GM06990 (cell line): ENCODE results near the gene FGR.

ENCODE experiments used
- DNase-seq: peaks from one replicate; pipeline ENCODE4 v3.0.0-alpha.2; 2011; ENCODE audit not compliant: insufficient read length; ENCODE audit errors: extremely low read depth
- H3K27me3 ChIP-seq: replicated peaks from 2 replicates; pipeline ENCODE4 v1.6.0; 2011; ENCODE audit warnings: low read length; ENCODE audit not compliant: control insufficient read depth, insufficient read depth
- H3K36me3 ChIP-seq: 2 replicates; pipeline ENCODE4 v1.5.1; 2011; ENCODE audit warnings: low read length; ENCODE audit not compliant: control insufficient read depth, insufficient read depth
- H3K4me3 ChIP-seq: replicated peaks from 2 replicates; pipeline ENCODE4 v1.5.1; 2011; ENCODE audit warnings: low read depth, mild to moderate bottlenecking, control low read depth, low read length
- CTCF ChIP-seq: IDR thresholded peaks from 2 replicates; pipeline ENCODE4 v1.5.1; 2011; ENCODE audit warnings: low read length, control low read depth, mild to moderate bottlenecking, inconsistent platforms; ENCODE audit not compliant: insufficient read depth, poor library complexity, severe bottlenecking

FGR gene

GRCh38 chr1:27584453-27584852 is 50.5 kb downstream of the FGR start:
- no peak for TF ChIP-seq CTCF
- Histone ChIP-seq H3K36me3 (peaks cover 3% of the 10 kb centered on the region; the same call in 1 of the 2 replicates), H3K27me3 (no peaks in the 10 kb centered on the region), H3K4me3 (no peak overlapping the region)
- no peak for DNase-seq

GRCh38 chr1:27583479-27583878 is 51.5 kb downstream of the FGR start:
- Histone ChIP-seq H3K27me3 (no peaks in the 10 kb centered on the region), H3K4me3 (no peak overlapping the region), H3K36me3 (peaks cover 1% of the 10 kb centered on the region; the same call in 1 of the 2 replicates)
- no peak for DNase-seq
- no peak for TF ChIP-seq CTCF

- no peaks in the 10 kb centered on the region for H3K36me3 ChIP-seq
These were observed 53.2 kb downstream of the FGR start for GRCh38 chr1:27581823-27582243.

GRCh38 chr1:27577504-27578188 is 57.3 kb downstream of the FGR start:
- Histone ChIP-seq H3K36me3 (no peaks in the 10 kb centered on the region), H3K27me3 (no peaks in the 10 kb centered on the region), H3K4me3 (no peak overlapping the region)
- no peak for TF ChIP-seq CTCF
- DNase-seq = no peak

More at GRCh38 chr1:27581823-27582243, 53.2 kb downstream of the FGR start:
- Histone ChIP-seq H3K27me3 (no peaks in the 10 kb centered on the region), H3K4me3 (no peak overlapping the region)
- no peak for TF ChIP-seq CTCF
- no peak for DNase-seq

- no peaks in the 10 kb centered on the region for H3K27me3 ChIP-seq
- H3K4me3 ChIP-seq = no peak overlapping the region
- DNase-seq = no peak
- H3K36me3 ChIP-seq = no peaks in the 10 kb centered on the region
- TF ChIP-seq CTCF = no peak
These were observed 58.2 kb downstream of the FGR start for GRCh38 chr1:27576806-27577227.
